ENCODE results near the gene CDKN1B.

Gene CDKN1B

DNA sequence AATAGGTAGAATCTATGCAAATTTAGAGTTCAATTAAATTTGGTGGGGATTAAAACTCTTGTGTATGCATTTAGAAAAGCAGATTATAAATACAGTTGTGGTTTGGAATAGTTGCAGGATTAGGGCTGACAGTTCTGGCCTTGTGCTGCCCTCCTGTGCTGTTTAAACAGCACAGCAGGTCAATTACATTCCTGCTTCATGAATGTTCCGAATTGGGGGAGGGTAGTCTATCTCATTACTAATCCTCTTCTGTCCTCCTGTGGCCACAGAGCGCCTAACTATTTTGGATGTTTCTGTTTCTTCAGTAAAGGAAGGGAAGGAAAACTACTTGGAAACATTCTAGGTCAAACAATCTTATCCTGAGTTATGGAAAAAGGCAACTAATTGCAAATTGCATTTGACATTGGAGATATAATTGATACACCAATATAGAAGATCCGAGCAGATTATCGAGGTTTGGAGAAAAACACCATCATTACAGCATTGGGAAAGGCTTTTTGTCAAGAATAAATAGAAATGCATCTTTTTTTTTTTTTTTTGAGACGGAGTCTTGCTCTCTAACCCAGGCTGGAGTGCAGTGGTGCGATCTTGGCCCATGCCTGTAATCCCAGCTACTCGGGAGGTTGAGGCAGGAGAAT is 12.5 kb upstream of the CDKN1B start:
- peak; percentile 56 to 97 for DNase-seq

DNA sequence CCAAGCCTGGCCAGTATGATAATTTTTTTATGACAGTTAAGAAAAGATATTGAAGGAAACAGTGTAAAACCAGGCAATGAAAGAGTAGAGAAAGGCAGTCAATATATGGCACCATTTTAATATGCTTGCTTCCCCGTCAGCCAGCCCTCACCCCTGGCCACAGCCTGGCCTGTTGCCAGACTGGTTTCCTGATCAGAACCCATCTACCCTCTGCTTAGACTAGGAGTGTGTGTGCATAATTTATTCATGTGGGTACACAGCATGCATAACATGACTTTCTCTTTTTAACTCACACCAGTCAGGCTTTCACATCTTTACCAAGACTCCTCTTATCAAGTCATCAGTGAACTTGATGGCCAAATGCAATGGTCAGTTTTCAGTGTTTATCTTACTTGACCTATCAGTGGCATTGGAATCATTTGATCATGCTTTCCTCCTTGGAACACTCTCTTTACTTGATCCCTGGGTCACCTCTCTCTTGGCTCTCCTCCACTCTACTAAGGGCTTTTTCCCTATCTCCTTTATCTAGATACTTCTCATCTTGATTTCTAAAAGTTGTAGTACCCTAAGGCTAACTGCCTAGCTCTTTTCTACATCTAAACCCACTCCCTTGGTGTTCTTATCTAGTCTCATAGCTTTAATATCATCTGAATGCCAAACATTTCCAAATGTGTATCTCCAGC is 11.2 kb upstream of the CDKN1B start:
- no peak for DNase-seq

DNA sequence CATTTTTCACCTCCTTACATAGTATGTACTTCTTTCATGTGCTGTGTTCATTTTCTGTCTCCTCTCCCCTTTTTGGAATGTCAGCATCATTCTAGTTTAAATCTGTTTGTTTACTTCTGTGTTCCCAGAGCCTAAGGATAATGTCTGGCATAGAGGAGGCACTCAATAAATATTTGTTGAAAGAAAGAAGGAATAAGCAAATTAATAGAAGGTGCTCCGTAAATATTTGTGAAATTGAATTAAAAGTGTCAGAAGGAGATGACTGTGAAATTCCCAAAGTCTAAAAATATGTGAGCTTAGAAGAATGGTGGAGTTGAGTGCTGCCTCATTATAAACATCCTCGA is 3.3 kb upstream of the CDKN1B start:
- DNase-seq, result no peak

DNA sequence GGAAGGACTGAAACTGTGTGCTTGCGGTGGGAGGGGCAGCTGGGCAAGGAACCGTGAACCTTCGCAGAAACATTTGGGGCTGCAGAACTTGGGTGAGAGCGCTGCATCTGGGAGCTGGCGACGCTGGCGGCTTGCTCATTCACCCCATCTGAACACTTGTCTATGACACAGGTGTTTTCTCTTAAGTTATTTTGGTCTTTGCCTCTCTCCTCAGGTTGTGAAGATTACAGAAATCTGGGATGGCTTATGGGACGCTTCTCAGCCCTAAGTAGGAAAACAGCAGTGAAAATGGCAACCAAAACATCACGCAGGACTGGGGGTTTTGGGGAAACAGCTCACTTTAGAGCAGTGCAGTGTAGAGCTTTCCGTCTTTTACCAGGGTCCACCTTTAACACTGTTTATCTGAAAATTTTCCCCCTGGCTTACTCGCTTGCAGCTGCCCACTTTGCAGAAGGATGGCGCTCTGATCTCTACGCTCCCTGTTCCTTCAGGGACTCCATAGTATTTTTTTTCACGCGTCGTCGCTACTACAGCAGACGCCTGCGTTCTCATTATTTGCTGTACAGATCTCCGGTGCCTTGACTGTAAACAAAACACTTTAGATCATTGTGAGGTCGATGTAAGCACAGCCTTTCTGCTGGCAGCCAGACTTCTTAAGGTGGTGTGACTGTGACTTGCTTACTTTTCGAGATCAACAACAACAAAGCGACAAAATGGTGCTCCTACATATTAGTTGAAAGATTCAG is 2.7 kb upstream of the CDKN1B start:
- peak; percentile 44 to 69 for DNase-seq

DNA sequence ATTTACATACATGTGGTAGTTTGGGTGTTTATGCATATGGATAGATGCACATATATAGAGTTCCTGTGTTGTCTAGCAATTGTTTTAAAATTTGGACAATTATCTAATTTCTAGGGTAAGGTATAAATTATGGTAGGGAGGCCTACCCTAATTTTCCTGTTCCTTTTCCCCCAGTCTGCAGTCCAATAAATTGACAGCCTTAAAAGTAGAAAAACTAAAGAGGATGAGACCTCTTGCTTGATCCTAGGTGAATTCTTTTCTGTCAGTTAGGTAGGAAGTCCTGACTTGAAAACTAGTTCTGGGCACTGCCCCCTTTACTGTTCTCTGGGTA is 2.1 kb upstream of the CDKN1B start:
- peak in 1 of 2 donors; percentile 48 for DNase-seq

DNA sequence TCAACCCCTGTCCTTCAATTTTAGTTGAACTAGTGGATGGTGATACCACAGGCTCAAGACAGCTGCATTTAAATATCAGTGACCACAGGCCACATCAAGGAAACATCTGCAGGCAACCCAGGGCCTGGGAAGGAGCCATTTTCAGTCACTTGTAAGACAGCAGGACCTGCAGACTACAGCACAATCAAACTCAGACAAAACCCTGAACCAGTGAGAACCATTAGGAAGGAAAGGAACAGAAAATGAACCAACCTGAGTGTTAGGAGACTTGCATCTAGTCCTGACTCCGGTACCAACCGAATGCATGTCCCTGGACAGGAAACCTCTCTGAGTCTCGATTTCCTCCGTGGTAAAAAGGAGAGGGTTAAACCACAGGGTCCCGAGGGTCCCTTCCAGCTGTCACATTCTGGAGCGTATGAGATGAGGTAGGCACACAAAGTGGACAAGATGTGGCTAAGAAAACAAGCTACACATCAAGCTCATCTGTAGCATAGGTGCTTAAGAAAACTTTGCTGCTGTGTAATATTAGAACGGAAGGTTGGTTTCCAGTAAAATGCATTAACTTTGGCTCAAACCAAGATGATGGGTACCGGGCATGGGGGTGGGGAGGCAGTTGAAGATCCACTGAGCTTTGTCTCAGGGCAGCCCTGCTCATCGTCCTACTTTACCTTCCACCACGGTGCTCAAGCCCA is 1.6 kb upstream of the CDKN1B start:
- peak in 1 of 2 donors; percentile 29 for DNase-seq

DNA sequence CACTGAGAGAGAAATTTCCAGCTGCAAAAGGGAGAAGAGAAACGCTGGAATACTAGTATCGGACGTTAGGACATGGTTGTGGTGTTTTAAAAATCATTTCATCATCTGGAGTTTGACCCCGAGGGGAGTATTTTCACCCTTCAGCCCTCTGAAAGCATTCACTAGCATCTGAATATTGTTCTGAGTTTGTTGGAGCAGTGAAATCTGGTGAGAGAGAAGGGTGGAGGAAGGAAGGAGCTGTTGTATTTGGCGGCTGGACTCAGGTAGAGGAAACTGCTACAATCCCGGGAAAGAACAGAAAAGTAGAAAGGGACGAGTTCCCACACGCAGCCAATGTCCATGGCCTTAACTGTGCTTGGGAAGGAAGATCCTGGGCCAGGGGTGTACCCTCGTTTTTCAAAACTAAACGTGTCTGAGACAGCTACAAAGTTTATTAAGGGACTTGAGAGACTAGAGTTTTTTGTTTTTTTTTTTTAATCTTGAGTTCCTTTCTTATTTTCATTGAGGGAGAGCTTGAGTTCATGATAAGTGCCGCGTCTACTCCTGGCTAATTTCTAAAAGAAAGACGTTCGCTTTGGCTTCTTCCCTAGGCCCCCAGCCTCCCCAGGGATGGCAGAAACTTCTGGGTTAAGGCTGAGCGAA is 896 bp upstream of the CDKN1B start:
- peak; percentile 42 to 62 for DNase-seq

DNA sequence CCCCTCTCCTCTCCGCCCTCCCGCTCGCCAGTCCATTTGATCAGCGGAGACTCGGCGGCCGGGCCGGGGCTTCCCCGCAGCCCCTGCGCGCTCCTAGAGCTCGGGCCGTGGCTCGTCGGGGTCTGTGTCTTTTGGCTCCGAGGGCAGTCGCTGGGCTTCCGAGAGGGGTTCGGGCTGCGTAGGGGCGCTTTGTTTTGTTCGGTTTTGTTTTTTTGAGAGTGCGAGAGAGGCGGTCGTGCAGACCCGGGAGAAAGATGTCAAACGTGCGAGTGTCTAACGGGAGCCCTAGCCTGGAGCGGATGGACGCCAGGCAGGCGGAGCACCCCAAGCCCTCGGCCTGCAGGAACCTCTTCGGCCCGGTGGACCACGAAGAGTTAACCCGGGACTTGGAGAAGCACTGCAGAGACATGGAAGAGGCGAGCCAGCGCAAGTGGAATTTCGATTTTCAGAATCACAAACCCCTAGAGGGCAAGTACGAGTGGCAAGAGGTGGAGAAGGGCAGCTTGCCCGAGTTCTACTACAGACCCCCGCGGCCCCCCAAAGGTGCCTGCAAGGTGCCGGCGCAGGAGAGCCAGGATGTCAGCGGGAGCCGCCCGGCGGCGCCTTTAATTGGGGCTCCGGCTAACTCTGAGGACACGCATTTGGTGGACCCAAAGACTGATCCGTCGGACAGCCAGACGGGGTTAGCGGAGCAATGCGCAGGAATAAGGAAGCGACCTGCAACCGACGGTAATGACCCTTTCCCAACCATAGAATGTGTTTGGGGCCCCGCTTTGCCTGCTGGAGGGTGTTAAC is 615 bp downstream of the CDKN1B start:
- no peak for DNase-seq

DNA sequence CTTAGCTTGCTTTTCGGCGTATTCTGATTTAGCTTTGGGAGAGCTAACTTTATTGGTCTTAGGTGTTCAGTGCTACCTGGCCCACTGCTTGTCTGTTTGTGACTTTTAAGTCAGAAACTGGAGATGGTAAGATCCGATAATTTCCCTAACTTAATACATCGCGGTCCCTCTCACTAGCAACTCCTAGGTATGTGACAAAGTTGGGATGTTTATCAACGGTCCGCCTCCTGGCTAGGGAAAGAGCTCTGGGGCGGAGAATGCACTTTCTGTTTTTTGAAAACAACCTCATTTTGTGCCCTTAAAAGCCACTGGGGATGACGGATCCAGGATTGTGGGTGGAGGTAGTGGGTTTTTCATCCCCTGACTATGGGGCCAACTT is 1.2 kb downstream of the CDKN1B start:
- no peak for DNase-seq

DNA sequence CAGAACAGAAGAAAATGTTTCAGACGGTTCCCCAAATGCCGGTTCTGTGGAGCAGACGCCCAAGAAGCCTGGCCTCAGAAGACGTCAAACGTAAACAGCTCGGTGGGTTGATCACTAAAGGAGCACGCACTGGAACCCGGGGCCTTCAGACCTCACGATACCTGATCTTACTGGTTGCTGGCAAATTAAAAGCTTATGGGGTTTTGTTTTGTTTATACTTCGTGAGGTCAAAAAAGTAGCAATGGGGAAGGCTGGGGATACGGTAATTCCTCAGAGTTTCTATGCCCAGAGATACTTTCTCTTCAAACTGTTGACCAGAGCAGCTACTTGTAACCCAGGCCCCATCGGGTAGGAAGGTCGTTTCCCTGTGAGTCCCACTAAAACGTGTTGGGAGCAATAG is 1.7 kb downstream of the CDKN1B start:
- DNase-seq, result no peak

DNA sequence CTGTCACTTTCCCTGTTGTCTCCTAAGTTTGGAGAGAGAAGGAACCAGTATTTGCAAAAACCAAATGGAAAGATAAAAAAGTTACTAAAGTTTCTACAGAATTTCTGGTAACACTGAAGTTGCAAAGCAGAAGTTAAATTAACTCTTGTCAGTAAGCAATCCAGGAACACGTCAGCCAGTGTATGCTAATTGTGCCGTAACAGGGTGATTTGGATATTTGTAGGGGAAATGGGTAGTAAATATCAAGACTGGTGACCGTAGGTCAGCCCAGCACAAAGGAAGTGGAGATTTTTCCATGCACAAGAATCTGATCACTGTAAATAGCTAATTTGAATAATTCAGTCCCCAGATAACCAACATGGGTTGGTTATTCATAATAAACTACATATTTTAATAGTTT is 2.3 kb downstream of the CDKN1B start:
- DNase-seq, result no peak

DNA sequence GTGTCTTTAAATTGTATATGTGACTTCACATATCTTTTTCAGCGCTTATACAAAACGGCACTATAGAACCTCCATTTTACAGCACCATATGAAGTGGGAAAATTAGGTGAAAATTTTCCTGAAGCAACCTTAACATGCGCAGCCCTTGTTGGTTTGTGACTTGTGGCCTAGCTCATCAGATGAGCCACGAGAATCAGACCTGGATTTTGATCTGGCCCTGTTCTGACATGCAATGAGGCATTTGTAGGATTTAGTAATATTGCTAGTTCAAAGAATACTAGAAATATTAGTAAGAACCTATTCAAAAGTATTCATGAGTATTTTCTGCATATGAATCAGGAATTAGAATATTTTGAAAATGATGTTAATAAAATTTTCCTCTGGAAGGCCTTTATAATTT is 2.9 kb downstream of the CDKN1B start:
- DNase-seq, result no peak

DNA sequence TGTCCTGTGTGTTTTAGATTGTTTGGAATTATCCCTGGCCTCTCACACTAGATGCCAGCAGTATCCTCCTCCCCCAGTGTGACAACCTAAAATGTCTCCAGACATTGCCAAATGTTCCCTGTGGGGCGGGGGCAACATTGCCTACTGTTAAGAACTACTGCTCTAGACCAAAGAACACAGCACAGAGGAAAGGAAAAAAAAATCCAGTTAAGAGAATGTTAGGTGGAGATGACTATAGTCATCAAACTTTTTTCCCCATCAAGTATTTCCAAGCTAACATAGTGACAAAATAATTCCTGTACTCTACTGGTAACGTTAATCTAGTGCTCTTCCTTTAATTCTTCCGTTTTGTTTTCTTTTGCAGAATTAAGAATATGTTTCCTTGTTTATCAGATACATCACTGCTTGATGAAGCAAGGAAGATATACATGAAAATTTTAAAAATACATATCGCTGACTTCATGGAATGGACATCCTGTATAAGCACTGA is 3.5 kb downstream of the CDKN1B start:
- no peak for DNase-seq

DNA sequence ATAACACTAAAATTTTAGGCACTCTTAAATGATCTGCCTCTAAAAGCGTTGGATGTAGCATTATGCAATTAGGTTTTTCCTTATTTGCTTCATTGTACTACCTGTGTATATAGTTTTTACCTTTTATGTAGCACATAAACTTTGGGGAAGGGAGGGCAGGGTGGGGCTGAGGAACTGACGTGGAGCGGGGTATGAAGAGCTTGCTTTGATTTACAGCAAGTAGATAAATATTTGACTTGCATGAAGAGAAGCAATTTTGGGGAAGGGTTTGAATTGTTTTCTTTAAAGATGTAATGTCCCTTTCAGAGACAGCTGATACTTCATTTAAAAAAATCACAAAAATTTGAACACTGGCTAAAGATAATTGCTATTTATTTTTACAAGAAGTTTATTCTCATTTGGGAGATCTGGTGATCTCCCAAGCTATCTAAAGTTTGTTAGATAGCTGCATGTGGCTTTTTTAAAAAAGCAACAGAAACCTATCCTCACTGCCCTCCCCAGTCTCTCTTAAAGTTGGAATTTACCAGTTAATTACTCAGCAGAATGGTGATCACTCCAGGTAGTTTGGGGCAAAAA is 4.1 kb downstream of the CDKN1B start:
- DNase-seq, result no peak

DNA sequence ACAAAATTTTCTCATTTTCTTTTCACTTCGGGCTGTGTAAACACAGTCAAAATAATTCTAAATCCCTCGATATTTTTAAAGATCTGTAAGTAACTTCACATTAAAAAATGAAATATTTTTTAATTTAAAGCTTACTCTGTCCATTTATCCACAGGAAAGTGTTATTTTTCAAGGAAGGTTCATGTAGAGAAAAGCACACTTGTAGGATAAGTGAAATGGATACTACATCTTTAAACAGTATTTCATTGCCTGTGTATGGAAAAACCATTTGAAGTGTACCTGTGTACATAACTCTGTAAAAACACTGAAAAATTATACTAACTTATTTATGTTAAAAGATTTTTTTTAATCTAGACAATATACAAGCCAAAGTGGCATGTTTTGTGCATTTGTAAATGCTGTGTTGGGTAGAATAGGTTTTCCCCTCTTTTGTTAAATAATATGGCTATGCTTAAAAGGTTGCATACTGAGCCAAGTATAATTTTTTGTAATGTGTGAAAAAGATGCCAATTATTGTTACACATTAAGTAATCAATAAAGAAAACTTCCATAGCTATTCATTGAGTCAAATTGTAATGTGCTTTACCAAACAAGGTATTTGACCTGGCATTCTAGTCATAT is 4.8 kb downstream of the CDKN1B start:
- no peak for DNase-seq

DNA sequence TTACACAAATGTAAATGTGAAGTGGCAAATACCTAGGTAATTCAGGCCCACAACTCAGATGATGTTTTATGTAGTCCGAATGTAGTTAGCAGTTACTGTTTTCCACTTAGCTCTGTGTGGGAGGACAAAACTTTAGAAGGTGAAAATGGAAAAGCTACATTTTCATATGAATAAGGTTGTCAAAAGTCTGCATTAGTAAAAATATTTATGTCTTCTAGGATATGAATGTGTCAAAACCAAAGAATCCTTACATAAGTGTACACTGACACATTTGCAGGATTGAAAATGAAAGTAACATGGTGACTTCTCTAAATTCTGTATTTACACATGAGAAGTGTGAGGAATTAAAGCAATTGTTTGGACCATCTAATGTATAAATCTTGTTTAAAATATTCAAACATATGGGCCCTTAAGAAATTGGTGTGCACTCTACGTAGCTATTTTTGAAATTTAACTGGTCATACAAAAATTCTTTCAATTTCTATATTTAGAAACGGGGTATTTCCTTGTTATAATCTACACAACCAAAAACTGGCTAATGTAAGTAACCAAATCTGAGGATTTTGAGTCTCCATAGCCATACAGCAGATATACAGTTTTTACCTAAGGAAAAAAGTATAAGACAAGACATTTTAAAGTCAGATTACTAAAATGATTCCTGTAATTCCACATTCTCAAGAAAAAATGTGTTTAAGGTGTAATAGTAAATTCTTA is 5.4 kb downstream of the CDKN1B start:
- DNase-seq, result no peak

DNA sequence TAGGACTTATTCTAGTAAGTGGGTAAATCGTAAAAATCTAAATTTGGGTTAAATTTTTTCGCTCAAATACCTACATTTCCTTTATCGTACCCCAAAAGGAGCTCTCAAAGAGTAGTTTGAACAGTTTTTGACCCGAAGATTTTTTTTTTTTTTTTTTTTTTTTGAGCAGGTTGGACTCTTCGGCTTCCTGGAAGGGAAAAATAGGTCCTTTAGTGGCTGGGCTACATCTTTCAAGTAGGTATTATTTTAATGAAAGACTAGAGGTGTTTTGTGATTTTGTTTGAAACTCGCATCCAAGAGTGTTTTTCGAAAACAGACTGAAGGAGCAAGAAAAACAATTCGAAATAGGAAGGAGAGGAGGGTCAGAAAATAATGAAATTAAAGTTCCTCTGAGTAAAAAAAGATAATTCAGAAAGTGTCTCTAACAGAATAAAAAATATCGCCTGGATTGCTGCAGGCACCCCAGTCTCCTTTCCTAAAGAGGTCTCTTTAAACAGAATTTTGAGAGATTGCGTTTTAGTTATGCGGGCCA is 6.0 kb downstream of the CDKN1B start:
- no peak for DNase-seq

DNA sequence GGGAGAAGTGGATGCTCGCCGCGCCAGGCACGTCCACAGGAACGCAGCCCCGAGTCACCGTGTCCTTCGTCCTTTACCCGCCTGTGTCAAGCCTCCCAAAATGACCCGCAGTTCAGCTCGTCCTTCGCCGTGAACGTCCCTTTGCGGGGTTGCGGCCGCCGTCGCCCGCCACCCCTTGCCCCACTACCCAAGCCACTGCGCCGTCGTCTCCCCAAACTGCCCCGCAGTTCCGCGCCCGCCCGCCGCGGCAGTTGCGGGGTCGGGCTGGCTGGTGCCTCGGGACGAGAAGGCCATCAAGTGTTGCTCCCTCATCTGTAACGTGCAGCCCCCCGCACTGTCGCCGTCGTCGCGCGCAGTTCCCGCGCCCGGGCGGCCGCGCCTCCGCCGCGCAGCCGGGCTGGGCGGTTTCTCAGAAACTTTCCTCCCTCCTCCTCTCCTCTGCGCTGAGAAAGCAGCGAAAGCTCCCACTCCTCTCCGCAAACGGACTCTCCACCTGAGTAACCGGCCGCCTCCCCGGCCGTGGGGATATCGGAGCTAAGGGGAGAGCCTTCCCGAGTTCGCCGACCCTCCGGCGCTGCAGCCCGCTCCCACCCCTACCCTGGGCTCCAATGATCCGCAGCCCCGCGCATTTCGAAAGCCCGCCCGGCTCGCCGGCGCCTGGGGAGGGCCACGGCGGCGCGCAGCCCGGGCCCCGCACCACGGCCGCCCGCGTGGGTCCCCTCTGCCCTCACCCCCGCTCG is 6.7 kb downstream of the CDKN1B start:
- peak in 1 of 2 donors; percentile 22 for DNase-seq

DNA sequence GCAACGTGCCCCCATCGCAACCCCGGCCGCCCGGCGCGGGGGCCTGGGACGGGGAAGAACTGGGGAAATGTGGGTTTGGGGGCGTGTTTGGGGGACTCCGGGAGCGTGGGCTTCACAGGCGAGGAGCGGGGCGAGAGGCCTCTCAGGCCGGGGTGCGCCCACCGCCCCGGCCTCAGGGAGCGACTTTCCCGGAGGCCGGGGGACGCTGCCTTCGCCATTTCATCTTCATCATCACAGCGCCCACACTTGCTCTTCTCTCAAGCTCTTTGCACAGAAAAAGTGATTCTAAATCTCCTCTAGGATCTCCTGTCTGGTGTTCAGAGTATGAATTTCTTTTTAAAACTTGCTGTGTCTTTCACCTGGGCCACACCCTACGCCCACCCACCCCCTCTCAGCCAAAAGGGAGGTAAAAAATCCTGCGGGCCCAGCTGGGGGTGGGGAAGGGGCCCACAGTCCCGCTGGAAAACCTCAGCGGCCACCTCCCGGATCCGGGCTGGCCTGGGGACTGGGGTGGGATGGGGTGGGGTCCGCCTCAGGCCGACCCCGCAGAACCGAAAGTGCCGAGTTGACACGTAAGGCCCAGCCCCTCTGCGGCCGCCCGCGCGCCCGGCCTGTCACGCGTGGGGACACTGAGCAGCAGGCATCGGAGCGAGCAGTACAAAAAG is 7.4 kb downstream of the CDKN1B start:
- DNase-seq, result peak in 1 of 2 donors; percentile 20

Data from hippocampal formation (tissue), 2 donors.